GM12878 (cell line): ENCODE measurements around the gene OR5T3. TPM values are rescaled to one million over a fixed set of nuclear protein-coding genes. Genes with fewer than 3 reads are reported as not detected.

ENCODE experiments used
- ATAC-seq: fragments of 200-7000 bp; cut with Tn5 transposase; 3 replicates; pipeline ENCODE4 v1.9.1; 2020; ENCODE audit warnings: mild to moderate bottlenecking, moderate library complexity
- BruUV-seq: library from RNA; stranded (reverse); fragments of 400-500 nt; replicated peaks from 2 replicates; lab custom pipeline; 2021; lab: Mats Ljungman, UMichigan
- CTCF ChIA-PET: fragments of 300-600 bp; sonication (Branson Sonifier 250); formaldehyde crosslinking; extraction: SDS; loops from one replicate; lab custom pipeline; 2021; ENCODE audit warnings: inconsistent platforms; lab: Yijun Ruan, JAX
- POLR2A ChIA-PET: fragments of 350-600 bp; formaldehyde crosslinking; extraction: SDS; loops from one replicate; lab custom pipeline; 2021; ENCODE audit warnings: inconsistent platforms; lab: Charles Lee
- RAD21 ChIA-PET: fragments of 300-600 bp; sonication (Branson Sonifier 250); formaldehyde crosslinking; loops from one replicate; lab custom pipeline; 2023; ENCODE audit warnings: antibody characterized with exemption; ENCODE audit not compliant: unreplicated experiment; lab: Charles Lee
- SMC1A ChIA-PET: fragments of 300-600 bp; sonication (Branson Sonifier 250); formaldehyde crosslinking; loops from one replicate; lab custom pipeline; 2023; ENCODE audit not compliant: unreplicated experiment, uncharacterized antibody; lab: Charles Lee
- DNase-seq: peaks from one replicate; pipeline ENCODE4 v3.0.0-alpha.2; 2011; ENCODE audit warnings: low read depth, low spot score
- FAIRE-seq: peaks from 3 replicates; lab custom pipeline; 2011; peaks lifted over from hg19 to GRCh38; lab: Jason Lieb, UNC
- H2AFZ ChIP-seq: 2 replicates; pipeline ENCODE4 v1.6.0; 2011; ENCODE audit warnings: low read depth, low read length, control low read depth; ENCODE audit not compliant: control insufficient read depth
- H3K27ac ChIP-seq: 2 replicates; pipeline ENCODE4 v1.5.1; 2011; ENCODE audit warnings: control low read depth; ENCODE audit not compliant: control insufficient read depth, insufficient read depth
- H3K27me3 ChIP-seq, 2 experiments: replicated peaks in 1 of 2; 2 replicates each; pipeline versions ENCODE4 v1.6.0 to v1.6.1; 2011; ENCODE audit warnings: low read length in 1 of 2; ENCODE audit not compliant: control insufficient read depth in 2 of 2, insufficient read depth in 2 of 2
- H3K36me3 ChIP-seq, 2 experiments: 2 replicates each; pipeline ENCODE4 v1.5.1; 2011; ENCODE audit warnings: low read length in 1 of 2; ENCODE audit not compliant: control insufficient read depth in 2 of 2, insufficient read depth in 2 of 2
- H3K4me1 ChIP-seq: 2 replicates; pipeline ENCODE4 v1.6.1; 2011; ENCODE audit warnings: mild to moderate bottlenecking, low read length, moderate library complexity, mixed read lengths; ENCODE audit not compliant: control insufficient read depth, insufficient read depth
- H3K4me2 ChIP-seq: 2 replicates; pipeline ENCODE4 v1.6.0; 2011; ENCODE audit warnings: control low read depth; ENCODE audit not compliant: control insufficient read depth, insufficient read depth
- H3K4me3 ChIP-seq: fragments of 200-600 bp; sonication (generic); 2 replicates; pipeline ENCODE4 v1.5.1; 2016
- H3K79me2 ChIP-seq: 2 replicates; pipeline ENCODE4 v1.6.0; 2011; ENCODE audit warnings: low read length; ENCODE audit not compliant: control insufficient read depth, insufficient read depth
- H3K9ac ChIP-seq: 2 replicates; pipeline ENCODE4 v1.8.0; 2011; ENCODE audit warnings: low read length, control low read depth, mixed read lengths; ENCODE audit not compliant: control insufficient read depth, insufficient read depth
- H3K9me3 ChIP-seq: replicated peaks from 3 replicates; pipeline ENCODE4 v1.5.1; 2011; ENCODE audit warnings: mild to moderate bottlenecking, low read length; ENCODE audit not compliant: control insufficient read depth, insufficient read depth
- H4K20me1 ChIP-seq: 2 replicates; pipeline ENCODE4 v1.6.0; 2011; ENCODE audit not compliant: control insufficient read depth, insufficient read depth
- BACH1 ChIP-seq: fragments of 450-650 bp; IDR thresholded peaks from 2 replicates; pipeline ENCODE4 v1.6.1; 2017; ENCODE audit warnings: mild to moderate bottlenecking, borderline replicate concordance
- CUX1 ChIP-seq: IDR thresholded peaks from 2 replicates; pipeline ENCODE4 v1.6.1; 2012; ENCODE audit warnings: improper control_type of control experiment, low read depth, low read length; ENCODE audit not compliant: insufficient replicate concordance
- E2F4 ChIP-seq: IDR thresholded peaks from 2 replicates; pipeline ENCODE4 v1.6.1; 2012; ENCODE audit warnings: low read depth, low read length, improper control_type of control experiment
- E2F8 ChIP-seq: fragments of 450-650 bp; IDR thresholded peaks from 2 replicates; pipeline ENCODE4 v1.6.1; 2018; ENCODE audit warnings: mild to moderate bottlenecking, low read depth, moderate library complexity; ENCODE audit not compliant: partially characterized antibody
- FOXM1 ChIP-seq: IDR thresholded peaks from 2 replicates; pipeline ENCODE4 v1.6.1; 2012; ENCODE audit warnings: low read depth, mild to moderate bottlenecking, inconsistent platforms, low read length, moderate library complexity
- POLR2AphosphoS2 ChIP-seq: IDR thresholded peaks from 2 replicates; pipeline ENCODE4 v1.6.1; 2011; ENCODE audit warnings: low read depth, mild to moderate bottlenecking, low read length, improper control_type of control experiment, moderate library complexity
- ZNF274 ChIP-seq: IDR thresholded peaks from one replicate; pipeline ENCODE4 v1.8.0; 2011; ENCODE audit not compliant: insufficient read length, insufficient read depth
- WGBS: methylation state at CpG from one replicate; pipeline ENCODE4 v1.1.6; 2016; ENCODE audit warnings: low lambda C conversion rate; ENCODE audit not compliant: insufficient replicate concordance, insufficient coverage; ENCODE audit errors: missing lambda C conversion rate; 5-methylcytosine and 5-hydroxymethylcytosine counted together
- in situ Hi-C: fragments of 300-500 bp; cut with MboI; formaldehyde crosslinking; loops from 9 replicates; pipeline ENCODE4 v1.14.3; 2018; ENCODE audit warnings: mixed read lengths
- intact Hi-C: fragments of 100-400 bp; cut with micrococcal nuclease; formaldehyde crosslinking; loops from one replicate; pipeline ENCODE4 v1.14.2; 2022; ENCODE audit not compliant: unreplicated experiment
- polyA plus RNA-seq, 11 experiments: library from polyadenylated mRNA; depleted of rRNA in 4 of 11; unstranded in 6 of 11; stranded (reverse) in 5 of 11; fragments of >200 nt; fragmentation: Nextera tagmentation in 4 of 11; fragmentation: Illumina TruSeq in 1 of 11; extraction: Ambion mirVana in 4 of 11; extraction: Trizol in 1 of 11; gene quantifications; 1 replicate in 1 of 11; 2 replicates in 10 of 11; pipeline versions ENCODE4 v1.2.1 to v1.2.3, GENCODE V29; 2011 to 2016; ENCODE audit warnings: inconsistent platforms in 2 of 11, missing spikeins in 2 of 11, low read depth in 1 of 11
- total RNA-seq, 4 experiments: library from RNA; depleted of rRNA in 3 of 4; stranded (reverse); fragments of >200 nt in 3 of 4; fragmentation: Illumina TruSeq in 1 of 4; extraction: Trizol in 1 of 4; gene quantifications; 2 replicates each; pipeline versions ENCODE4 v1.2.1 to v1.2.3, GENCODE V29; 2013 to 2021
- TF ChIP-seq, protein P1 (sequence below): IDR thresholded peaks from 2 replicates; pipeline ENCODE4 v1.6.1; 2012; ENCODE audit warnings: low read depth, low read length, improper control_type of control experiment
- TF ChIP-seq, protein P2 (sequence below): fragments of 150-350 bp; IDR thresholded peaks from 2 replicates; pipeline ENCODE4 v1.6.1; 2016; ENCODE audit warnings: low read depth, low read length

OR5T3 gene
- total and polyA plus RNA-seq, 10 of the 15 experiments (the other 5 are each of a cell fraction or from before 2014, with no cell fraction given): not detected

DNA sequence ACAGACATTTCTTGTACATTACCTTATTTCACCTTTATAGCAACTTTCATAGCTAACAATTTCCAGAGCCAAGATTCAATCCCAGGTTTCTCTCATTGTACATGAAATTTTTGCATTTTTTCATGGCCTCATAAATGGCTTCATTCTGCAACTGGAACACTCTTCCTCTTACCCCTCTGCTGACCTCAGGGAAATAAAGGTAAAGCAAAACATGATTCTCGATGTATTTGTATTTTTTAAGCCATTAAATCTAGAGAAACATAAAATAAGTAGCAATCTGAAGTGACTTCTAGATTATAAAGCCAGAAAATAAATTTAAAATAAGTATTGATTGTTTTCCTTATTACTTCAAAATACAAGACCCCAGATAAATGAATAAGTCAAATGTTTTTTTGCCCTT, 17.9 kb upstream of the OR5T3 start, which contains the start of gene OR5T2:
Gene OR5T2, minus strand, starts transcription at position 101 of the 400 bp plus-strand sequence. CDS start 1,193 bp downstream, outside the sequence.
- Histone ChIP-seq H3K27ac (no peak within 1 kb of the TSS), H3K9ac (no peak within 1 kb of the TSS), H2AFZ (no peak within 1 kb of the TSS), H3K36me3 (no peaks in the 10 kb centered on the region), H3K79me2 (no peaks in the 10 kb centered on the region), H3K4me3 (no peak within 1 kb of the TSS), H3K27me3 (no peaks in the 10 kb centered on the region), H3K9me3 (no peaks in the 10 kb centered on the region), H3K4me1 (no peaks in the 10 kb centered on the region), H4K20me1 (no peaks in the 10 kb centered on the region), H3K4me2 (no peak within 1 kb of the TSS)
- 0% methylated on average over 1 of the region's 1 CpG for WGBS
- SMC1A ChIA-PET: no interaction called here
- CTCF ChIA-PET: no interaction called here
- FAIRE-seq: no peak
- no peak for DNase-seq
- in situ Hi-C loops (no loop called here), intact Hi-C loops (no loop called here)
- no TSS peak for BruUV-seq
- RAD21 ChIA-PET: no interaction called here
- ATAC-seq: no peak
- POLR2A ChIA-PET: no interaction called here
- TF ChIP-seq FOXM1 (no peak), E2F4 (no peak), ZNF274 (no peak), E2F8 (no peak), BACH1 (no peak), CUX1 (no peak), POLR2AphosphoS2 (no peak)
- TF ChIP-seq, protein P1, sequence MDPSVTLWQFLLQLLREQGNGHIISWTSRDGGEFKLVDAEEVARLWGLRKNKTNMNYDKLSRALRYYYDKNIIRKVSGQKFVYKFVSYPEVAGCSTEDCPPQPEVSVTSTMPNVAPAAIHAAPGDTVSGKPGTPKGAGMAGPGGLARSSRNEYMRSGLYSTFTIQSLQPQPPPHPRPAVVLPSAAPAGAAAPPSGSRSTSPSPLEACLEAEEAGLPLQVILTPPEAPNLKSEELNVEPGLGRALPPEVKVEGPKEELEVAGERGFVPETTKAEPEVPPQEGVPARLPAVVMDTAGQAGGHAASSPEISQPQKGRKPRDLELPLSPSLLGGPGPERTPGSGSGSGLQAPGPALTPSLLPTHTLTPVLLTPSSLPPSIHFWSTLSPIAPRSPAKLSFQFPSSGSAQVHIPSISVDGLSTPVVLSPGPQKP: no peak
- TF ChIP-seq, protein P2, sequence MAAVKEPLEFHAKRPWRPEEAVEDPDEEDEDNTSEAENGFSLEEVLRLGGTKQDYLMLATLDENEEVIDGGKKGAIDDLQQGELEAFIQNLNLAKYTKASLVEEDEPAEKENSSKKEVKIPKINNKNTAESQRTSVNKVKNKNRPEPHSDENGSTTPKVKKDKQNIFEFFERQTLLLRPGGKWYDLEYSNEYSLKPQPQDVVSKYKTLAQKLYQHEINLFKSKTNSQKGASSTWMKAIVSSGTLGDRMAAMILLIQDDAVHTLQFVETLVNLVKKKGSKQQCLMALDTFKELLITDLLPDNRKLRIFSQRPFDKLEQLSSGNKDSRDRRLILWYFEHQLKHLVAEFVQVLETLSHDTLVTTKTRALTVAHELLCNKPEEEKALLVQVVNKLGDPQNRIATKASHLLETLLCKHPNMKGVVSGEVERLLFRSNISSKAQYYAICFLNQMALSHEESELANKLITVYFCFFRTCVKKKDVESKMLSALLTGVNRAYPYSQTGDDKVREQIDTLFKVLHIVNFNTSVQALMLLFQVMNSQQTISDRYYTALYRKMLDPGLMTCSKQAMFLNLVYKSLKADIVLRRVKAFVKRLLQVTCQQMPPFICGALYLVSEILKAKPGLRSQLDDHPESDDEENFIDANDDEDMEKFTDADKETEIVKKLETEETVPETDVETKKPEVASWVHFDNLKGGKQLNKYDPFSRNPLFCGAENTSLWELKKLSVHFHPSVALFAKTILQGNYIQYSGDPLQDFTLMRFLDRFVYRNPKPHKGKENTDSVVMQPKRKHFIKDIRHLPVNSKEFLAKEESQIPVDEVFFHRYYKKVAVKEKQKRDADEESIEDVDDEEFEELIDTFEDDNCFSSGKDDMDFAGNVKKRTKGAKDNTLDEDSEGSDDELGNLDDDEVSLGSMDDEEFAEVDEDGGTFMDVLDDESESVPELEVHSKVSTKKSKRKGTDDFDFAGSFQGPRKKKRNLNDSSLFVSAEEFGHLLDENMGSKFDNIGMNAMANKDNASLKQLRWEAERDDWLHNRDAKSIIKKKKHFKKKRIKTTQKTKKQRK: no peak
